ENCODE measurements around the gene HDAC4. TPM values are rescaled to one million over a fixed set of nuclear protein-coding genes. Genes with fewer than 3 reads are reported as not detected.

HDAC4 gene
- total RNA-seq, 1 experiment from 2014 or later = 5.5 TPM

- no peak for DNase-seq (ENCODE audit: low read depth)
Measured at GRCh38 chr2:239125726-239126675, 274.8 kb downstream of the HDAC4 start.

DNA sequence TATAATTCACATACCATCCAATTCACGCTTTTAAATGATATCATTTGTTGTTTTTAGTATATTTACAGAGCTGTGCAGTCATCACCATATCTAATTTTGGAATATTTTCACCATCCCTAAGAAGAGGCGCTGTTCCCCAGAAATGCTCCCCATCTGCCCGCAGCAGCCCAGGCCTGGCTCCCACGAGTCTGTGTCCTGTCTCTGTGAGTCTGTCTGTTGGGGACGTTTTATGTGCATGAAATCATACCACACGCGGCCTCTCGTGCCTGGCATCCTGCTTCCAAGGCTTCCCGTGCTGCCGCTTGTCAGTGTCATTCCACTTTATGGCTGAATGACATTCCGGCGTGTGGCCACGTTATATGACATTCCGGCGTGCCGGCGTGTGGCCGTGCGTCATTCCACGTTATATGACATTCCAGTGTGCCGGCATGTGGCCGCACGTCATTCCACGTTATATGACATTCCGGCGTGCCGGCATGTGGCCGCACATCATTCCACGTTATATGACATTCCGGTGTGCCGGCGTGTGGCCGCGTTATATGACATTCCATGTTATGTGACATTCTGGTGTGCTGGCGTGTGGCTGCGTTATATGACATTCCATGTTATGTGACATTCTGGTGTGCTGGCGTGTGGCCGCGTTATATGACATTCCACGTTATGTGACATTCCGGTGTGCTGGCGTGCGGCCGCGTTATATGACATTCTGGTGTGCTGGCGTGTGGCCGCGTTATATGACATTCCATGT is 276.5 kb downstream of the HDAC4 start:
- DNase-seq (ENCODE audit: low read depth) = no peak

DNA sequence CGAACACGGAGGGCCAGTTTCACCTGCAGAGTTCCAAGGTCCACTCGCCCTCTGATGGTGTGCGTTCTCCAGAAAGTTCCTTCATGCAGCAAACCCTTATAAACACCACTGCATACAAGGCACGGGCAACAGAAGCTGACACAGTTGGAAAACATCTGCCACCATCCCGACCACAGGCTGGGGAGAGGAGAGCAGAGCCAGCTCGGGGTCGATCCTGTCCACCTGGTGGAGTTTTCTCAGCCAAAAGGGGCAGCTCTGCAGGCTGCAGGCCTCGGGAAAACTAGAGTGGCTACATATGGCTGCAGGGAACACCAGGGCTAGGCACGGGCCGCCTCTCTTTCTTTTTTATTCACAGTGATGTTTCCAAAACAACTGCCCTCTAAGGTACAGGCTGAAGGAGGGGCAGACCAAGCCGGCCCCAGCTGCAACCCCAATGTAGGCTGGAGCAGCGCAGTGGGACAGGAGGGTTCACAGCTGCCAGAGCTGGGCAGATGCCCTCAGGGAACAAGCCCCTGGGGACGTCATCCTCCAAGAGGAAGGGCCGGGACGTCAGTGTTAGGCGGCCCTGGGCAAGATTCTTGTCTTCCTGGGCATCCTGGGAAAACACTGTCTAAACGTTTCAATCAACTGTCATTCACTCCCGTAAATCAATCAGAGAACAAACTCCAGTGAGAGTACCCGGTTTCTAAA is 278.3 kb downstream of the HDAC4 start:
- no peak for DNase-seq (ENCODE audit: low read depth)

DNA sequence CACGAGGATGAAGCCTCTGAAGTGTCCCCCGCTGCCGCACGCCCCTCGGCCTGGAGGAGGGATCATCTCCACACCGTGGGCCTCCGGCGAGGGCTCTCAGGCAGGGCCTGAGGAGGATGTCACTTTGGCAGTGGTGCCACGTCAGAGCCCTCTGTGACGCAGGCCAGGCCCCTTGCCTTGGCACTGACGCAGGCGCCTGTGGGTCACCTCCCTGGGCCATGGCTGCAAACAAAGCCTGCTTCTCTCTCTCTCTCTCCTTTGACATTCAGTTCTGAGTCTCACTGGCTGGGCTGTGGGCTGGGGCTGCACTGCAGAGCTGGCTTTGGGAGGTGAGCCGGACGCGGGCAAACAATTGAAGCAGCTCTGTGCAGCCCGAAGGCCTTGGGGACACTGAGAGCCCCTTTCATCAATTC is 279.2 kb downstream of the HDAC4 start:
- no peak for DNase-seq (ENCODE audit: low read depth)

- no peak for DNase-seq (ENCODE audit: low read depth)
Measured at GRCh38 chr2:239120664-239121063, 280.2 kb downstream of the HDAC4 start.

DNA sequence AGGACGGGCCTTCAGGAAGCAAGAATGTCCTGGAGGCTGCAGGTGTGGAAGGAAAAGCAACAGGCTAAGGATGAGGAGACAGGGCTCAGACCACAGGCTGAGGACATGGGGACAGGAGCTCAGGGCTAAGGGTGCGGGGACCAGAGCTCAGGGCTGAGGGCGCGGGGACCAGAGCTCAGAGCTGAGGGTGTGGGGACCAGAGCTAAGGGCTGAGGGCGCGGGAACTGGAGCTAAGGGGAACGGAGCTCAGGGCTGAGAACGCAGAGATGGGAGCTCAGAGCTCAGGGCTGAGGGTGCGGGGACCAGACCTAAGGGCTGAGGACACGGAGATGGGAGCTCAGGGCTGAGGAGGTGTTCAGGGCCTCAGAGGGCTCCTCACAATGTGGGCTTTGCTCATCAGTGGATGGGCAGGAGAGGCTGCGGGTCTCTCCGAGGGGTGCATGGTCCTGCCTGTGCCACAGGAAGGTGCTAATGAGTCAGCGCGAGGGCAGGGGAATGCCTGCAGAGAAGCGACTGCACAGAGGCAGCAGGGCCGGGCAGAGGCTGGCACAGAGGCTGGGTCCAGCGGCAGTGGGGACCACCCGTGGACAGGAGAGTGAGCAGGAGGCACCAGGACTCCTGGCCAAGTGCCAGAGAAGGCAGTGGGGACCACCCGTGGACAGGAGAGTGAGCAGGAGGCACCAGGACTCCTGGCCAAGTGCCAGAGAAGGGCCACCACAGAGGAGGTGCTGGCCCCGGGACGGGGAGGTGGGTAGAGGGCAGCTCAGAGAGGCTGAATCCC is 281.3 kb downstream of the HDAC4 start:
- no peak for DNase-seq (ENCODE audit: low read depth)

GRCh38 chr2:239118675-239119211 is 282.1 kb downstream of the HDAC4 start:
- no peak for DNase-seq (ENCODE audit: low read depth)

- no peak for DNase-seq (ENCODE audit: low read depth)
Measured at GRCh38 chr2:239118264-239118663, 282.6 kb downstream of the HDAC4 start.

- no peak for DNase-seq (ENCODE audit: low read depth)
Measured at GRCh38 chr2:239117831-239118230, 283.0 kb downstream of the HDAC4 start.

DNA sequence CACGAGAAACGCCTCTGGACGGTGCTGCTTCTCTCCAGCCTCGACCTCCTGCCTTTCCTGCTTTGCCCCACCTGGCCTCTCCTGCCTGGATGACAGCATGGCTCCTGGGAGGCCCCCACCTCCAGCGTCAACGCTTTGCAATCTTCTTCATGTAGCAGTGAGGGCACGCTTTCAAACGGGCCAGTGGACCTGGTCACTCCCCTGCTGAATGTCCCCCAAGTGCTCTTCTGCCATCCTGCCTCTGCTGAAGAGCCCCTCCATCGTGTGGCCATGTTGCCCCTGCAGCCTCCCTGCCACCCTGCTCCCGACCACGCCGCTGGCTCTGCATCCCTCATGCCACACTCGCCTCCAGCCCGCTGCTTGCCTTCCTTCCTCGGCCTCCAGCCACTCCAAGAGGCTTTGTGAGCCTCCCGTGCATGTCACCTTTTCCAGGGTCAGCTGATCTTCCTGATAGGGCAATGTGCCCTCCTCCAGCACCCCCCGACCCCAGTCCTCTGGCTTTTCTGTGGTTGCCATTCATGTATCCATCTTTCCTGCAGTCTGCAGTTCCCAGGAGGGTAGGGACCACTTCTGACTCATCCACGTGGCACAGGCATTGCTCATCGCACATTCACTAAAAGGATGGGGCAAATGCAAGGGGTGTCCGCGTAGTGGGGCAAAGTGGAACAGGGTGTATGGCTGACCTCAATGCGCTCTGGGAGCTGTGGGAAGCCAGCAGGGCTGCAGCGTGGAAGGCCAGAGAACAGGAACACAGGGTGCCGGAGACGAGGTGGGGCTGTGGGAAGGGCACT is 284.2 kb downstream of the HDAC4 start:
- DNase-seq (ENCODE audit: low read depth) = peak; percentile 54

- no peak for DNase-seq (ENCODE audit: low read depth)
Measured at GRCh38 chr2:239115616-239116015, 285.2 kb downstream of the HDAC4 start.

GRCh38 chr2:239114616-239115265 is 286.1 kb downstream of the HDAC4 start:
- no peak for DNase-seq (ENCODE audit: low read depth)

DNA sequence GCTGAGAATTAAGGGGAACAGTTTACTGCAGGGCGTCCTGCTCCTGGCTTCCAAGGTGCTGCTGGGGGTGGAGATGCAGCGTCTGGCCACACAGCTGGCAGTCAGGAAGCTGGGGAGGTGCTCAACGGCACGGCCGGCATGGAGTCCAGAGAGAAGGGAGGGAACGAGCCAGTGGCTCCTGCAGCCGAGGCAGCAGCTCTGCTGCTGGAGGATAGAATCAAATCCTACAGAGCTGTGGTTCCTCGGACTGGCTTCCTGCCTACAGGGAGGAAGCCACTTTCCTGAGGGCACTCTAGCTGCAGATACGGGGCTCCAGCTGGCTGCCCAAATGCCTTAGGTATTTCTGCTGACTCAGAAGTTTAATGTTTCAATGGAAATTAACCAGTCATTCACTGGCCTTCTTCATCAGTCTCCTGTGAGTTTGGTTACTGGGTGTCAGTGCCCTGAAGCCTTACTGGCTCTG is 286.7 kb downstream of the HDAC4 start:
- no peak for DNase-seq (ENCODE audit: low read depth)

DNA sequence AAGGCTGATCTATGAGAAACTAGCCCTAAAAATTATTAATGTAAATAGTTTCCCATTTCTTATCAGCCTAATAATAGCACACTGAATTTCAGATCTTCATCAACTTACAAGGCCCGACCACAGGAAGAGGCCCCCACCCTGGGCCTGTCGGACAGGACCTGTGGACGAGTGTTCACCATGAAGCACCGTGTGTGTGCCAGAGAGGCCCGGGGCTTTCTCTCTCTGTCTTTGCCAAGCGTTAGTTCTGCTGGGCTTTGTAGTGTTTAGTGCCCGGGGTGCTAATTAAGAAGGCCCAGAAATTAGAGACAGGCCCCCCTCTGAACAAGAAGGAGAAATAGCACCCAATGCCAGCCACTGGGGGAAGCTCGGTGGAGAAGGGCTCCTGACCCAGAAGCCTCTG is 287.2 kb downstream of the HDAC4 start:
- no peak for DNase-seq (ENCODE audit: low read depth)

DNA sequence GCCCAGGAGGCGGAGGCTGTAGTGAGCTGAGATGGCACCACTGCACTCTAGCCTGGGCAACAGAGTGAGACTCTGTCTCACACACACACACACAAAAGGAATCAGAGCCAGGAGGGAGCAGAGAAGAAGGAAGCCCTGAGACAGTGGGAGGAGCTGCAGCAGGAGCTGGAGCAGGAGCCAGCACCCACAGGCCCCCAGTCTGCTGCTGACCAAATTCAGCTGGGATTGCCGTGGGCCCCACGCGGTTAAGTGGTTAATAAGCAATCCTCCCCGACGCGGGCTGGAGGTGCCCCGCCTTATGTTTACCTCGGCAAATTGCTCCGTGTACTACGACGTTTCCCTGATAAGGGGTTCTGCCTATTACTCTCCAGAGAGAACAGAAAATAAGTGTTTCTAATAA is 287.6 kb downstream of the HDAC4 start:
- DNase-seq (ENCODE audit: low read depth) = no peak

DNA sequence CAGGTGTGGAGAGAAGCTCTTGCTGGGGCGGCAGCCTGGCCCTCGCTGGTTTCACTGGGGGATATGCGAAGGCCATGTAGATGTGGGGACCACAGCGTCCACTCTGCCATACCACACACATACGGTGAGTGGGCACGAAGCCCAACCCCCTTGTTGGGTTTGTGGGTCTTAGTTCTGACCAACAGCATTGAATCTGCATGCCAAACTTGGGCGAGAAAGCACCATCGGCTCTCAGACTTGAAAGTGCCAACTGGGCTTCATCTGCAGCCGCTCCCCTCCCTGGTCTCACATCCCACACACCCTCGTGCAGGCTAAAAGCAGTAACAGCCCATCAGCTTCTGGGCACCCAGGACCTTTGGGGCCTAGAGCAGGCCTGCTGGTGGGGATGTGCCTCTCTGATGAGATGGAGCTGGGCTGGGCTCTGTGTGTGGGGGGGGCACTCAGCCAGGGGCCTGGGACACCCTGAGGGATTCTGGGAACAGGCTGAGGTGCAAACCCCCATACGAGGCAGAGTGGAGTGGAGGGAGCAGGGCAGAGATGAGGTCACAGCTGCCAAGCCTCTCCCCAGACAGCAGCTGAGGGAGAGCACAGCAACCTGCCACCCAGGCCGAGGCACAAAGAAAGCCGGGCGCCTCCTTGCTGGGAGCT is 288.6 kb downstream of the HDAC4 start:
- DNase-seq (ENCODE audit: low read depth) = no peak

- DNase-seq (ENCODE audit: low read depth) = no peak
Measured at GRCh38 chr2:239111401-239112100, 289.3 kb downstream of the HDAC4 start.

GRCh38 chr2:239110595-239111048 is 290.2 kb downstream of the HDAC4 start:
- DNase-seq (ENCODE audit: low read depth) = no peak

Data from Daoy (cell line).